ENCODE data around the gene RBFOX2. TPM values are rescaled to one million over a fixed set of nuclear protein-coding genes. Genes with fewer than 3 reads are reported as not detected.

Gene RBFOX2
- total and polyA plus RNA-seq, 10 of the 15 experiments (the other 5 are each of a cell fraction or from before 2014, with no cell fraction given), result 0.01 to 2.7 (median 0.17) TPM; not detected in 4

DNA sequence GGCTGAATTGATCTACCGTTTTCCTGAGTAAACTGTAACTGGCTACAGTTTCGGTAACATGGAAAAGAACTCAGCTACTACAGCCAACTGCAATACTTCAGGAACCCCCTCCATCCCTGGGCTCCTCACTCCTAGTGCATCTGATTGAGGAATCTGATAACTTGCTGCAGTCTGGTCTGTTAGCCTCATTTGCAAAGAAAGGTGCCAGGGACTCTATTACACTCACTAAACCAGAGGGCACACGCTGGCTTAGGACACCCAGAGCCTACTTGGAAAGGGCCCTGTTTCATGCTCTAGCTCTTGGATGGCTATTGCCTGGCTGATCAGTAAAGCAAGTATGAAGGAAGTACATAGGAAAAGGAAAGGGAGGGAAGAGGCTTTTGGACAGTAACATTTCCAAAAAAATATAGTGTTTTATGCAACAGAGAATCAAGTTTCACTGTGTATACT, 288.7 kb downstream of the RBFOX2 start:
- FAIRE-seq (no peak), ATAC-seq (no peak), DNase-seq (ENCODE audit: low read depth, low spot score) (no peak)
- Histone ChIP-seq H3K27ac (ENCODE audit: control insufficient read depth, insufficient read depth) (no peak overlapping the region), H3K4me3 (no peak overlapping the region), H2AFZ (ENCODE audit: control insufficient read depth, low read depth, low read length) (no peak overlapping the region), H3K36me3 (ENCODE audit: control insufficient read depth in 2 of 2, insufficient read depth in 2 of 2, low read length in 1 of 2) (no peaks in the 10 kb centered on the region), H3K4me2 (ENCODE audit: control insufficient read depth, insufficient read depth) (no peak overlapping the region), H3K4me1 (ENCODE audit: control insufficient read depth, insufficient read depth, low read length) (no peaks in the 10 kb centered on the region), H3K79me2 (ENCODE audit: control insufficient read depth, insufficient read depth, low read length) (no peaks in the 10 kb centered on the region), H3K9me3 (replicated peaks; ENCODE audit: control insufficient read depth, insufficient read depth, low read length) (no peaks in the 10 kb centered on the region), H4K20me1 (ENCODE audit: control insufficient read depth, insufficient read depth) (no peaks in the 10 kb centered on the region), H3K9ac (ENCODE audit: control insufficient read depth, insufficient read depth, low read length) (no peak overlapping the region), H3K27me3 (replicated peaks in 1 of 2; ENCODE audit: control insufficient read depth in 2 of 2, insufficient read depth in 2 of 2, low read length in 1 of 2) (peaks cover 0 to 6% of the 10 kb centered on the region in 2 experiments)
- ChIA-PET RAD21 (ENCODE audit: unreplicated experiment) (no interaction called here), CTCF (interaction anchor here (1.8 to 4.2 kb wide), 2 partner anchors 11 to 109 kb away, joined by 5 to 11 read pairs; no protein-coding TSS in a partner anchor), SMC1A (ENCODE audit: uncharacterized antibody, unreplicated experiment) (interaction anchor here (1.3 to 1.5 kb wide), 2 partner anchors 102 to 108 kb away, joined by 3 read pairs; no protein-coding TSS in a partner anchor), POLR2A (no interaction called here)
- TF ChIP-seq ZZZ3 (IDR thresholded peaks at IDR 0.05; ENCODE audit: control insufficient read depth, insufficient read length, low read depth) (no peak), RB1 (IDR thresholded peaks at IDR 0.05; ENCODE audit: borderline replicate concordance) (no peak), HDGF (IDR thresholded peaks at IDR 0.05) (no peak), HCFC1 (IDR thresholded peaks at IDR 0.05; ENCODE audit: low read length) (no peak), HDAC6 (IDR thresholded peaks at IDR 0.05; ENCODE audit: unreplicated experiment) (no peak), RFX5 (IDR thresholded peaks at IDR 0.05; ENCODE audit: low read depth, low read length) (no peak), HDAC2 (IDR thresholded peaks at IDR 0.05) (no peak), TBL1XR1 (IDR thresholded peaks at IDR 0.05; ENCODE audit: low read depth, low read length) (no peak), SRF (IDR thresholded peaks at IDR 0.05; ENCODE audit: low read depth in 2 of 2, low read length in 2 of 2) (no peak), PAX8 (IDR thresholded peaks at IDR 0.05) (no peak), CBFB (IDR thresholded peaks at IDR 0.05; ENCODE audit: low read depth) (no peak), RCOR1 (conservative IDR thresholded peaks at IDR 0.05; ENCODE audit: low read depth, low read length) (no peak), JUND (IDR thresholded peaks at IDR 0.05; ENCODE audit: low read depth, low read length) (no peak), KLF5 (IDR thresholded peaks at IDR 0.05; ENCODE audit: partially characterized antibody) (no peak), NFXL1 (IDR thresholded peaks at IDR 0.05; ENCODE audit: borderline replicate concordance) (no peak)
- TF ChIP-seq, protein P1, sequence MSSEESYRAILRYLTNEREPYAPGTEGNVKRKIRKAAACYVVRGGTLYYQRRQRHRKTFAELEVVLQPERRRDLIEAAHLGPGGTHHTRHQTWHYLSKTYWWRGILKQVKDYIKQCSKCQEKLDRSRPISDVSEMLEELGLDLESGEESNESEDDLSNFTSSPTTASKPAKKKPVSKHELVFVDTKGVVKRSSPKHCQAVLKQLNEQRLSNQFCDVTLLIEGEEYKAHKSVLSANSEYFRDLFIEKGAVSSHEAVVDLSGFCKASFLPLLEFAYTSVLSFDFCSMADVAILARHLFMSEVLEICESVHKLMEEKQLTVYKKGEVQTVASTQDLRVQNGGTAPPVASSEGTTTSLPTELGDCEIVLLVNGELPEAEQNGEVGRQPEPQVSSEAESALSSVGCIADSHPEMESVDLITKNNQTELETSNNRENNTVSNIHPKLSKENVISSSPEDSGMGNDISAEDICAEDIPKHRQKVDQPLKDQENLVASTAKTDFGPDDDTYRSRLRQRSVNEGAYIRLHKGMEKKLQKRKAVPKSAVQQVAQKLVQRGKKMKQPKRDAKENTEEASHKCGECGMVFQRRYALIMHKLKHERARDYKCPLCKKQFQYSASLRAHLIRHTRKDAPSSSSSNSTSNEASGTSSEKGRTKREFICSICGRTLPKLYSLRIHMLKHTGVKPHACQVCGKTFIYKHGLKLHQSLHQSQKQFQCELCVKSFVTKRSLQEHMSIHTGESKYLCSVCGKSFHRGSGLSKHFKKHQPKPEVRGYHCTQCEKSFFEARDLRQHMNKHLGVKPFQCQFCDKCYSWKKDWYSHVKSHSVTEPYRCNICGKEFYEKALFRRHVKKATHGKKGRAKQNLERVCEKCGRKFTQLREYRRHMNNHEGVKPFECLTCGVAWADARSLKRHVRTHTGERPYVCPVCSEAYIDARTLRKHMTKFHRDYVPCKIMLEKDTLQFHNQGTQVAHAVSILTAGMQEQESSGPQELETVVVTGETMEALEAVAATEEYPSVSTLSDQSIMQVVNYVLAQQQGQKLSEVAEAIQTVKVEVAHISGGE (CRISPR knock-in tag; IDR thresholded peaks at IDR 0.05), result no peak
- TF ChIP-seq, protein P2, sequence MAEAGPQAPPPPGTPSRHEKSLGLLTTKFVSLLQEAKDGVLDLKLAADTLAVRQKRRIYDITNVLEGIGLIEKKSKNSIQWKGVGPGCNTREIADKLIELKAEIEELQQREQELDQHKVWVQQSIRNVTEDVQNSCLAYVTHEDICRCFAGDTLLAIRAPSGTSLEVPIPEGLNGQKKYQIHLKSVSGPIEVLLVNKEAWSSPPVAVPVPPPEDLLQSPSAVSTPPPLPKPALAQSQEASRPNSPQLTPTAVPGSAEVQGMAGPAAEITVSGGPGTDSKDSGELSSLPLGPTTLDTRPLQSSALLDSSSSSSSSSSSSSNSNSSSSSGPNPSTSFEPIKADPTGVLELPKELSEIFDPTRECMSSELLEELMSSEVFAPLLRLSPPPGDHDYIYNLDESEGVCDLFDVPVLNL (IDR thresholded peaks at IDR 0.05; ENCODE audit: low read depth, low read length), result no peak
- in situ Hi-C loops (cut with MboI), result no loop called here
- intact Hi-C loops (cut with micrococcal nuclease; ENCODE audit: unreplicated experiment), result loop anchor here (5.0 kb wide), 1 partner anchor 108 kb away; no protein-coding TSS in a partner anchor
- BruUV-seq (replicated peaks), result no TSS peak
- WGBS (ENCODE audit: insufficient coverage, insufficient replicate concordance, low lambda C conversion rate, missing lambda C conversion rate), result 36% methylated on average over 3 of the region's 3 CpGs

Data from GM12878 (cell line).